HepG2 (cell line): ENCODE data around the gene WDR70. TPM values are rescaled to one million over a fixed set of nuclear protein-coding genes. Genes with fewer than 3 reads are reported as not detected.

ENCODE experiments used
- ARID5B ChIP-seq: IDR thresholded peaks from 2 replicates; pipeline ENCODE4 v1.4.0; 2020; ENCODE audit warnings: mild to moderate bottlenecking, missing genetic modification reagents
- ASH2L ChIP-seq: fragments of 300-600, 200-600 bp; sonication (generic); IDR thresholded peaks from 2 replicates; pipeline ENCODE4 v1.7.0; 2017; ENCODE audit warnings: low read depth, mild to moderate bottlenecking, moderate library complexity, mixed read lengths, low read length; ENCODE audit not compliant: insufficient read length
- FOXK1 ChIP-seq: sonication (generic); formaldehyde crosslinking; IDR thresholded peaks from 2 replicates; pipeline ENCODE4 v1.4.0; 2020; ENCODE audit warnings: low read depth, missing genetic modification reagents, borderline replicate concordance
- FOXP4 ChIP-seq: sonication (generic); formaldehyde crosslinking; IDR thresholded peaks from 2 replicates; pipeline ENCODE4 v1.4.0; 2020; ENCODE audit warnings: missing genetic modification reagents
- HDAC6 ChIP-seq: fragments of 200-600 bp; sonication (generic); IDR thresholded peaks from 2 replicates; pipeline ENCODE4 v1.7.0; 2017; ENCODE audit warnings: mild to moderate bottlenecking, antibody characterized with exemption, low read length, low read depth
- KLF12 ChIP-seq: sonication (generic); formaldehyde crosslinking; IDR thresholded peaks from 2 replicates; pipeline ENCODE4 v1.4.0; 2020; ENCODE audit warnings: missing genetic modification reagents, borderline replicate concordance
- PAX8 ChIP-seq: sonication (generic); formaldehyde crosslinking; IDR thresholded peaks from 2 replicates; pipeline ENCODE4 v1.8.0; 2022; ENCODE audit warnings: mild to moderate bottlenecking, missing genetic modification reagents, borderline replicate concordance
- PLSCR1 ChIP-seq: sonication (generic); formaldehyde crosslinking; IDR thresholded peaks from 2 replicates; pipeline ENCODE4 v1.5.0; 2020; ENCODE audit warnings: missing genetic modification reagents, mild to moderate bottlenecking, borderline replicate concordance
- POLR2G ChIP-seq: fragments of 200-400 bp; formaldehyde crosslinking; IDR thresholded peaks from 2 replicates; pipeline ENCODE4 v1.6.1; 2018; ENCODE audit warnings: mild to moderate bottlenecking, low read depth, low read length, moderate library complexity
- RARA ChIP-seq: IDR thresholded peaks from 2 replicates; pipeline ENCODE4 v1.6.1; 2016; ENCODE audit warnings: missing genetic modification reagents, missing compliant biosample characterization
- RBM22 ChIP-seq: fragments of 200-400 bp; formaldehyde crosslinking; optimal IDR thresholded peaks from 2 replicates; pipeline ENCODE3; 2017; ENCODE audit warnings: mild to moderate bottlenecking, low read length, moderate library complexity
- RCOR2 ChIP-seq: IDR thresholded peaks from 2 replicates; pipeline ENCODE4 v1.6.1; 2016; ENCODE audit warnings: missing biosample characterization, missing genetic modification reagents
- REXO4 ChIP-seq: sonication (generic); formaldehyde crosslinking; IDR thresholded peaks from 2 replicates; pipeline ENCODE4 v1.8.0; 2022; ENCODE audit warnings: missing genetic modification reagents, mild to moderate bottlenecking, borderline replicate concordance
- SNAPC5 ChIP-seq: sonication (generic); formaldehyde crosslinking; IDR thresholded peaks from 2 replicates; pipeline ENCODE4 v1.8.1; 2023; ENCODE audit warnings: mild to moderate bottlenecking, missing genetic modification reagents, borderline replicate concordance
- SP4 ChIP-seq: sonication (generic); formaldehyde crosslinking; IDR thresholded peaks from 2 replicates; pipeline ENCODE4 v1.8.1; 2023; ENCODE audit warnings: mild to moderate bottlenecking, missing genetic modification reagents
- TBL1XR1 ChIP-seq: fragments of 150-350 bp; IDR thresholded peaks from 2 replicates; pipeline ENCODE4 v1.6.1; 2014; ENCODE audit warnings: borderline replicate concordance, low read length; ENCODE audit not compliant: partially characterized antibody
- TGIF2 ChIP-seq: IDR thresholded peaks from 2 replicates; pipeline ENCODE4 v1.6.1; 2016; ENCODE audit warnings: control low read depth, missing compliant biosample characterization
- ZBTB20 ChIP-seq: sonication (generic); formaldehyde crosslinking; IDR thresholded peaks from 2 replicates; pipeline ENCODE4 v1.8.1; 2023; ENCODE audit warnings: missing genetic modification reagents, low read depth, mild to moderate bottlenecking, borderline replicate concordance
- ZBTB43 ChIP-seq: sonication (generic); formaldehyde crosslinking; conservative IDR thresholded peaks from 2 replicates; pipeline ENCODE4 v1.4.0; 2020; ENCODE audit warnings: missing genetic modification reagents
- ZNF530 ChIP-seq: sonication (generic); formaldehyde crosslinking; IDR thresholded peaks from 2 replicates; pipeline ENCODE4 v1.5.0; 2020; ENCODE audit warnings: low read depth, mild to moderate bottlenecking, missing genetic modification reagents
- polyA plus RNA-seq, 8 experiments: library from polyadenylated mRNA; depleted of rRNA in 3 of 8; stranded (reverse) in 7 of 8; unstranded in 1 of 8; fragments of >200 nt; fragmentation: Illumina TruSeq in 4 of 8; extraction: Trizol in 4 of 8; gene quantifications; 2 replicates each; pipeline versions ENCODE4 v1.2.1 to v1.2.3, GENCODE V29; 2011 to 2016; ENCODE audit warnings: low read depth in 4 of 8, missing spikeins in 1 of 8, mixed read lengths in 1 of 8; ENCODE audit not compliant: insufficient read depth in 1 of 8
- total RNA-seq, 5 experiments: library from RNA; depleted of rRNA; stranded (reverse); fragments of >200 nt; fragmentation: Illumina TruSeq; extraction: Trizol; gene quantifications; 2 replicates each; pipeline ENCODE4 v1.2.3, GENCODE V29; 2016; ENCODE audit warnings: low read depth in 1 of 5

WDR70 gene
- total and polyA plus RNA-seq, 2 of the 13 experiments (the other 11 are each of a cell fraction or from before 2014, with no cell fraction given) = 14.6 to 30.6 TPM

GRCh38 chr5:37717613-37718431 is 338.7 kb downstream of the WDR70 start (continued):
- peak; percentile 98 for TF ChIP-seq ARID5B (CRISPR knock-in tag)
- TF ChIP-seq KLF12 (CRISPR knock-in tag) = 0 out of 2 replicates have a peak, but pooled peaks have one; percentile 53
- TF ChIP-seq TGIF2 = peak; percentile 93
- TF ChIP-seq ZBTB20 (CRISPR knock-in tag) = peak; percentile 99; the same call in 1 of the 2 replicates
- TF ChIP-seq REXO4 (CRISPR knock-in tag) = no peak
- peak; percentile 95 for TF ChIP-seq ZBTB43 (CRISPR knock-in tag)
- peak; percentile 17; the same call in 1 of the 2 replicates for TF ChIP-seq SP4 (CRISPR knock-in tag)
- TF ChIP-seq SNAPC5 (CRISPR knock-in tag) = 0 out of 2 replicates have a peak, but pooled peaks have one; percentile 27
- TF ChIP-seq RBM22 = no peak
- TF ChIP-seq RCOR2 (CRISPR knock-in tag) = peak; percentile 82
- no peak for TF ChIP-seq PAX8 (CRISPR knock-in tag)
- TF ChIP-seq RARA (CRISPR knock-in tag) = peak; percentile 95
- no peak for TF ChIP-seq POLR2G
- no peak for TF ChIP-seq PLSCR1
- no peak for TF ChIP-seq ZNF530 (CRISPR knock-in tag)
- TF ChIP-seq HDAC6 = no peak
- peak; percentile 87 for TF ChIP-seq FOXP4 (CRISPR knock-in tag)
- TF ChIP-seq TBL1XR1 = peak; percentile 94
- TF ChIP-seq ASH2L = peak; percentile 60
- peak; percentile 91; the same call in 1 of the 2 replicates for TF ChIP-seq FOXK1 (CRISPR knock-in tag)
